ENCODE data around the gene ZEB1. TPM values are rescaled to one million over a fixed set of nuclear protein-coding genes. Genes with fewer than 3 reads are reported as not detected.

ZEB1 gene
- total and polyA plus RNA-seq, 9 of the 15 experiments (the other 6 are each of a cell fraction or from before 2014, with no cell fraction given), result 2.1 to 8.4 (median 4.9) TPM

DNA sequence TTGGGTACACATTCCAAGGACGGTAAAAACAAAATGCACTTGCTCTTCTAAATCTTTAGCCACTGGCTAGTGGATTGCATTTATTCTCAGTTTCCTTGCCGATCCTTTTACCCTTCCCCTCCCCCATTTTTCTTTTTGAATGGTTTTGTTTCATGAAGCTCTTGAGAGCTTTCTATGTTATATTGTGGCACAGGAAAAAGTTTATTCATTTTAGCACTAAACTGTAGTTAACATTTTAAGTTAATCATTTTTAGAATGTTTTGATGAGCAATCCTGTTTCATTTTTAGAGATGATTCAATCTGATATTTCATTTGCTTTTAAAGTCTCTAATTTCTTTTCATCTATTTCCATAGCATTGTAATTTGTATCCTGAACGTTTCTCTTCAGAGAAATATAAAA lies 24.0 kb downstream of the ZEB1 start:
- no peaks in the 10 kb centered on the region for H3K9me1 ChIP-seq (ENCODE audit: control insufficient read depth, insufficient read depth, low read length)
- POLR2A ChIA-PET, result interaction anchor here (0.6 kb wide), 1 partner anchor 102 kb away, joined by 3 read pairs; no protein-coding TSS in a partner anchor
- no peak overlapping the region for H3K4me2 ChIP-seq (ENCODE audit: insufficient read depth, low read length)
- no peaks in the 10 kb centered on the region for H3K79me2 ChIP-seq (ENCODE audit: control insufficient read depth, insufficient read depth, low read length)
- no TSS peak for BruUV-seq (replicated peaks)
- 9% methylated on average over 3 of the region's 3 CpGs for WGBS (ENCODE audit: insufficient coverage, low coverage, missing lambda C conversion rate)
- no peak overlapping the region for H3K4me3 ChIP-seq
- CTCF ChIA-PET (ENCODE audit: low intra/inter-chr PET ratio), result no interaction called here
- ATAC-seq, result no peak
- intact Hi-C loops (cut with micrococcal nuclease), result no loop called here
- FAIRE-seq, result no peak
- H3K36me3 ChIP-seq (ENCODE audit: control insufficient read depth, insufficient read depth, low read length), result no peaks in the 10 kb centered on the region
- no peaks in the 10 kb centered on the region for H3K4me1 ChIP-seq (replicated peaks in 1 of 2; ENCODE audit: control insufficient read depth in 2 of 2, insufficient read depth in 2 of 2, low read length in 2 of 2)
- H3K27ac ChIP-seq (ENCODE audit: extremely low read depth, low read depth, low read length), result no peak overlapping the region
- H3K9me3 ChIP-seq (replicated peaks; ENCODE audit: control insufficient read depth, insufficient read depth, low read depth, low read length), result no peaks in the 10 kb centered on the region
- H3K9ac ChIP-seq (ENCODE audit: insufficient read depth in 1 of 2, low read depth in 2 of 2, low read length in 2 of 2), result no peak overlapping the region
- DNase-seq (ENCODE audit: extremely low read depth in 1 of 4, low spot score in 3 of 4), result no peak
- H4K20me1 ChIP-seq (replicated peaks; ENCODE audit: control insufficient read depth, insufficient read depth, low read length), result no peaks in the 10 kb centered on the region; the same call in 1 of the 2 replicates
- TF ChIP-seq, protein P1, sequence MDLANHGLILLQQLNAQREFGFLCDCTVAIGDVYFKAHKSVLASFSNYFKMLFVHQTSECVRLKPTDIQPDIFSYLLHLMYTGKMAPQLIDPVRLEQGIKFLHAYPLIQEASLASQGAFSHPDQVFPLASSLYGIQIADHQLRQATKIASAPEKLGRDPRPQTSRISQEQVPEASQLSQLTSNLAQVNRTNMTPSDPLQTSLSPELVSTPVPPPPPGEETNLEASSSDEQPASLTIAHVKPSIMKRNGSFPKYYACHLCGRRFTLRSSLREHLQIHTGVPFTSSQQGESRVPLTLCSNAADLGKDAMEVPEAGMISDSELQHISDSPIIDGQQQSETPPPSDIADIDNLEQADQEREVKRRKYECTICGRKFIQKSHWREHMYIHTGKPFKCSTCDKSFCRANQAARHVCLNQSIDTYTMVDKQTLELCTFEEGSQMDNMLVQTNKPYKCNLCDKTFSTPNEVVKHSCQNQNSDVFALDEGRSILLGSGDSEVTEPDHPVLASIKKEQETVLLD (IDR thresholded peaks at IDR 0.05), result no peak
- TF ChIP-seq, protein P2, sequence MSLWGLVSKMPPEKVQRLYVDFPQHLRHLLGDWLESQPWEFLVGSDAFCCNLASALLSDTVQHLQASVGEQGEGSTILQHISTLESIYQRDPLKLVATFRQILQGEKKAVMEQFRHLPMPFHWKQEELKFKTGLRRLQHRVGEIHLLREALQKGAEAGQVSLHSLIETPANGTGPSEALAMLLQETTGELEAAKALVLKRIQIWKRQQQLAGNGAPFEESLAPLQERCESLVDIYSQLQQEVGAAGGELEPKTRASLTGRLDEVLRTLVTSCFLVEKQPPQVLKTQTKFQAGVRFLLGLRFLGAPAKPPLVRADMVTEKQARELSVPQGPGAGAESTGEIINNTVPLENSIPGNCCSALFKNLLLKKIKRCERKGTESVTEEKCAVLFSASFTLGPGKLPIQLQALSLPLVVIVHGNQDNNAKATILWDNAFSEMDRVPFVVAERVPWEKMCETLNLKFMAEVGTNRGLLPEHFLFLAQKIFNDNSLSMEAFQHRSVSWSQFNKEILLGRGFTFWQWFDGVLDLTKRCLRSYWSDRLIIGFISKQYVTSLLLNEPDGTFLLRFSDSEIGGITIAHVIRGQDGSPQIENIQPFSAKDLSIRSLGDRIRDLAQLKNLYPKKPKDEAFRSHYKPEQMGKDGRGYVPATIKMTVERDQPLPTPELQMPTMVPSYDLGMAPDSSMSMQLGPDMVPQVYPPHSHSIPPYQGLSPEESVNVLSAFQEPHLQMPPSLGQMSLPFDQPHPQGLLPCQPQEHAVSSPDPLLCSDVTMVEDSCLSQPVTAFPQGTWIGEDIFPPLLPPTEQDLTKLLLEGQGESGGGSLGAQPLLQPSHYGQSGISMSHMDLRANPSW (CRISPR knock-in tag; IDR thresholded peaks at IDR 0.05), result no peak
- H3K27me3 ChIP-seq (ENCODE audit: control insufficient read depth in 2 of 2, insufficient read depth in 2 of 2, low read length in 2 of 2), result no peaks in the 10 kb centered on the region
- no peak overlapping the region for H2AFZ ChIP-seq (ENCODE audit: low read depth, low read length)
- in situ Hi-C loops (cut with MboI), result no loop called here
